Measurements from ENCODE around the gene HHAT.
"Not testable (repeated sequence)": the region's sequence is repeated elsewhere in the genome, so short reads cannot be mapped to it uniquely, and the experiment has no call there.

Gene HHAT

GRCh38 chr1:210313921-210314320 is 14.8 kb upstream of the HHAT start:
- DNase-seq (ENCODE audit: low read depth in 2 of 2): no peak

- DNase-seq (ENCODE audit: low read depth in 2 of 2): no peak
Measured at GRCh38 chr1:210315529-210315928, 13.2 kb upstream of the HHAT start.

GRCh38 chr1:210321131-210321530 is 7.6 kb upstream of the HHAT start:
- DNase-seq (ENCODE audit: low read depth in 2 of 2): no peak

GRCh38 chr1:210321552-210321951 is 7.2 kb upstream of the HHAT start:
- DNase-seq (ENCODE audit: low read depth in 2 of 2): no peak

- DNase-seq (ENCODE audit: low read depth in 2 of 2): no peak
Measured at GRCh38 chr1:210323957-210324356, 4.7 kb upstream of the HHAT start.

GRCh38 chr1:210325026-210325670 is 3.6 kb upstream of the HHAT start:
- DNase-seq (ENCODE audit: low read depth in 2 of 2): no peak

- no peak for DNase-seq (ENCODE audit: low read depth in 2 of 2)
Measured at GRCh38 chr1:210328032-210328745, 513 bp upstream of the HHAT start.

- DNase-seq (ENCODE audit: low read depth in 2 of 2): no peak
Measured at GRCh38 chr1:210330279-210330866, 1.7 kb downstream of the HHAT start.

GRCh38 chr1:210332233-210332632 is 3.5 kb downstream of the HHAT start:
- DNase-seq (ENCODE audit: low read depth in 2 of 2): no peak

GRCh38 chr1:210332719-210333398 is 4.2 kb downstream of the HHAT start:
- peak; percentile 54 to 60 for DNase-seq (ENCODE audit: low read depth in 2 of 2)

GRCh38 chr1:210335001-210335400 is 6.3 kb downstream of the HHAT start:
- no peak for DNase-seq (ENCODE audit: low read depth in 2 of 2)

- no peak for DNase-seq (ENCODE audit: low read depth in 2 of 2)
Measured at GRCh38 chr1:210336362-210336761, 7.7 kb downstream of the HHAT start.

GRCh38 chr1:210339500-210339899 is 10.8 kb downstream of the HHAT start:
- DNase-seq (ENCODE audit: low read depth in 2 of 2): no peak

- DNase-seq (ENCODE audit: low read depth in 2 of 2): no peak
Measured at GRCh38 chr1:210340311-210340710, 11.6 kb downstream of the HHAT start.

GRCh38 chr1:210340841-210341240 is 12.1 kb downstream of the HHAT start:
- DNase-seq (ENCODE audit: low read depth in 2 of 2): no peak

GRCh38 chr1:210342986-210343780 is 14.5 kb downstream of the HHAT start:
- DNase-seq (ENCODE audit: low read depth in 2 of 2): no peak

GRCh38 chr1:210344706-210345105 is 16.0 kb downstream of the HHAT start:
- DNase-seq (ENCODE audit: low read depth in 2 of 2): no peak

GRCh38 chr1:210347112-210347511 is 18.4 kb downstream of the HHAT start:
- no peak for DNase-seq (ENCODE audit: low read depth in 2 of 2)

- no peak for DNase-seq (ENCODE audit: low read depth in 2 of 2)
Measured at GRCh38 chr1:210351496-210351895, 22.8 kb downstream of the HHAT start.

- no peak for DNase-seq (ENCODE audit: low read depth in 2 of 2)
Measured at GRCh38 chr1:210352575-210352974, 23.9 kb downstream of the HHAT start.

GRCh38 chr1:210354305-210354704 is 25.6 kb downstream of the HHAT start:
- DNase-seq (ENCODE audit: low read depth in 2 of 2): not testable (repeated sequence)

- DNase-seq (ENCODE audit: low read depth in 2 of 2): no peak
Measured at GRCh38 chr1:210358626-210359025, 29.9 kb downstream of the HHAT start.

All from stimulated activated CD4-positive, alpha-beta T cell treated with anti-CD3 and anti-CD28 coated beads, Interleukin-15, amount 100 ng/mL, for 48 hours (primary cell).